Activated effector memory CD4-positive, alpha-beta T cell treated with anti-CD3 and anti-CD28 coated beads, Interleukin-2, amount 50 U/mL, for 16 hours (primary cell): Measurements from ENCODE around the gene RNF111.

Source experiments
- DNase-seq: peaks from one replicate; pipeline ENCODE4 v3.0.0-alpha.2; 2020

RNF111 gene

DNA sequence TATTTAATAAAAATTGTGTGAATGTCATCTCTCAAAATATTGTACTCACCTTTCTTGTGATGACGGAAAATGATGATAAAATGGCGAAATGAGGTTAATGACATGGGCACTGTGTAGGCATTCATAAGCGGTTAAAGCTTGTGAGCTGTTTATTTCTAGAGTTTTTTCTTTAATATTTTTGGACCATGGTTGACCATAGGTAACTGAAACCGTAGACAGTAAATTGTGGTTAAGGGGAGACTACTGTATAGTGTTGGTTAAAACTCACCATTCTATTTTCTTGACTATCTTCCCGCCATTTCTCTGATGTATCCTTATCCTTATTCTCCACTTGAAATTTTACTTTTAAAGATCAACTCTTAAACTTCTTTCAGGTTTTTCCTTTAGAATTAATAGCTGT is 14.5 kb downstream of the RNF111 start:
- DNase-seq: no peak

DNA sequence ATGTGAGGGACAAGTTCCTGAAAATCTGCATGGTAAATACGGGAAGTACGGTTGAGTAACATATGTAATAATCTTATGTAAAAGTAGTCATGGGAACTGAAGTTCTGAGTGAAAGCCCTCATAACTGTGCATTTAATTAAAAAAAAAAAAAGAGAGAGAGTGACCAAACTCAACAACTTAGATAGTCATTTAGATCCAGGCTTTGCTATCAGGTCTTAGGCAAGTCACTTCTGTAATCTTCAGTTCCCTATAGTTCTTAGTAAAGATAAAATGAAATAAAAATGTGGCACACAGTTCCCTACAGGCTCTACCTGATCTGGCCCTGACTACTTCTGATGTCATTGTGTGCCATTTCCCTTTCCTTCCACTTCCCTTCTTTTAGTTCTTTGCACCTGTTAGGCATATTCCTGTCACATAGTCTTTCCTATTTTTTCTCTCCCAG is 15.0 kb downstream of the RNF111 start:
- DNase-seq: no peak

DNA sequence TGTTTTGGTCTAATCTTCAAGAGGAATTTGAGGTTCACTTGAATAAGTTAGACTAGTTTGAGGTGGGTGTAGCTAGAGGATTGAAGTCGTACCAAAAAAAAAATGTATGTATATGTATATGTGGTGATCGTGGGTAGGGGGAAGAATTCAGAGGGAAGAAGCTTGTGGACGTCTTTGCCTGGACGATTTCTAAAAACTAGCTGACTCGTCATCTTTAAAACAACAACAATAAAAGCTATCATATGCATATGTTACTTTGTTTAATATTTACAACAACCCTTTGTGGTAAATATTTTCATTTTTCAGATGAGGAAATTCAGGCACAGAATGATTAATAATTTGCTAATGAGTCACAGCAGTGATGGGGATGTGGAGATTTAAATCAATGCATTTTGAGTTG is 18.1 kb downstream of the RNF111 start:
- no peak for DNase-seq

DNA sequence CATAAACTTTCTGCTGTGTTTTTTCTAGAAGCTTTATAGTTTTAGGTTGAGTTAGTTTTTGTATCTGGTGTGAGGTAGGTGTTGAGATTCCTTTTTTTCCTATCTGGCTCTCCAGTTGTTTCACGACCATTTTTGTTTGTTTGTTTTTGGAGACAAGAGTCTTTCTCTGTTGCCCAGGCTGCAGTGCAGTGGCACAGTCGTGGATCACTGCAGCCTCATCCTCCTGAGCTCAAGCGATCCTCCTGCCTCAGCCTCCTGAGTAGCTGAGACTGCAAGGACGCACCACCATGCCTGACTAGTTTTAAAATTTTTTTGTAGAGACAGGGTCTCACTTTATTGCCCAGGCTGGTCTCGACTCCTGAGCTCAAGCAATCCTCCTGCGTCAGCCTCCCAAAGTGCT is 20.6 kb downstream of the RNF111 start:
- DNase-seq: no peak

DNA sequence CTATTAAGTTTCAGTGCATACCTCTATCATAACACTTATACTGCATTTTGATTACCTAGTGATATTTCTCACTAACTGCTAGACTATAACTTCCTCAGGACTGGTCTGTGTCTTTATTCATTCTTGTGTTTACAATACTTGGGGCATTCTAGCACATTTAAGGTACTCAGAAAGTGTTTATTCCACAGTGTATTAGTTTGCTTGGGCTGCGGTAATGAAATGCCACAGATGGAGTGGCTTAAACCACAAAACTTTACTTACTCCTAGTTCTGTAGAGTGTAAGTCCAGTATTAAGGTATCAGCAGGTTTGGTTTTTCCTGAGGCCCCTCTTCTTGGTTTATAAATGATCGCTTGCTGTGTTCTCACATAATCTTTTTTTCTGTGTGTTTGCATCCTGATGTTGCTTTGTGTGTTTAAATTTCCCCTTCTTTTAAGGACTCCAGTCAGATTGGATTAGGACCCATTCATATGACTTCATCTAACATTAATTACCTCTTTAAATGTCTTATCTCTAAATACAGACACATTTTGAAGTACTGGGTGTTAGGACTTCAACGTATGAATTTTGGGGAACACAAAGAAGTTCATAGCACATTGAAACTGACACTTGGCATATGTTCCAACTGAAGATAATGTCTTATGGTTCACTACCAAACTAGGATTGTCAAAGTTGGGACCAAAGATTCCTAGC is 23.9 kb downstream of the RNF111 start:
- no peak for DNase-seq

DNA sequence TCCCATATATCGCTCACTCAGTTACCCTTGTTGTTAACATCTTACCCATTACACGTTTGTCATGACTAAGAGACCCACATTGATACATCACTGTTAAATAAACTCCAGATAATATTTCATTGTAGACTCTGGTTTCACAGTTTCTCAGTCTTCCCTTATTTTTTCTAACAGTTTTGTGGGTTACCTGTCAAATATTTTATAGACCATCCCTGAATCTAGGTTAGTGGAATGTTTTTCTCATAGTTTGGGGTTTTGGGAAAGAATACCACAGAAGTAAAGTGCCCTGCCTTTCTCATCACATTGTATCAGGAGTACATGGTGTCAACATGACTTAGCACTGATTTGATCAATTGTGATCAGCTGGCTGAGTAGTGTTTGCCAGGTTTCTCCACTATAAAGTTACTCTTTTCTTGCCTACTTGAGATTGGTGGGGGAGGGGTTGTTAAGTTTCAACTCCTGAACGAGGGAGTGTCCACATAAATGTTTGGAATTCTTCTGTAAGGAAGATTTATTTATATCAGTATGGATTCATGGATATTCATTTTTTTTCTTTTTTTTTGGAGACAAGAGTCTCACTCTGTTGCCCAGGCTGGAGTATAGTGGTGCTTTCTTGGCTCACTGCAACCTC is 25.9 kb downstream of the RNF111 start:
- DNase-seq: no peak

DNA sequence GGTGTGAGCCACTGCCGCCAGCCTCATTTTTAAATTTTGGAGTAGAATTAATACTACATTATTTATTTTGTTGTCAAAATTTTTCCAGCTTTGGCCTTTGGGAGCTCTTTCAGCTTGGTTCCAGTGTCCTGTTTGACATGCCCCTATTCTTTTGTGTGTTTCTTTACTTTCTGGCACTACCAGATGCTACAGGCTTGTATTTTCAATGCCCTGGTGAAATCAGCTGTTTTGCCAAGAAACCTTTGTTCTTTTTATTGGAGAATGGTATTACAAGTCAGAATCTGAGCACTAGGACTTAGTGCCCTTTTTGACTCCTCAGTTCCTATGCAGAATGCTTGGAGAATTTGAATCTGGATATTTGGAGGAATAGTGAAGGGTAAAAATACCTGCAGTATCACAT is 26.6 kb downstream of the RNF111 start:
- no peak for DNase-seq

DNA sequence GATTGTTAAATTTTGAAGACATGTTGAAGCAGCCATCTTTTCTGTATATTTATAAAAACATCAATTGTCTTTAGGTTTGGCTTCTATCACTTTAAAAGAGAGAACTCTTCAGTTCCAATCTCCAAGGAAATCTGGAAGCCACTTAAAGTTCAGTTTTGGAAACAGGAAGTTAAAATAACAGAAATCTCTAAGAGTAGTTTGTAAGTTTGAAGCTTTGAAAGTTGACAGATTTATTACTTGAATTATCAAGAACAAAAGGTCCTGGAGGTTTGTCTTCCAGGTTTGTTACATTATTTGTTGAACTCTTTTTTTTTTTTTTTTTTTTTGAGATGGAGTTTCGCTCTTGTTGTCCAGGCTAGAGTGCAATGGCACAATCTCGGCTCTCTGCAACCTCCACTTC is 30.0 kb downstream of the RNF111 start:
- no peak for DNase-seq

DNA sequence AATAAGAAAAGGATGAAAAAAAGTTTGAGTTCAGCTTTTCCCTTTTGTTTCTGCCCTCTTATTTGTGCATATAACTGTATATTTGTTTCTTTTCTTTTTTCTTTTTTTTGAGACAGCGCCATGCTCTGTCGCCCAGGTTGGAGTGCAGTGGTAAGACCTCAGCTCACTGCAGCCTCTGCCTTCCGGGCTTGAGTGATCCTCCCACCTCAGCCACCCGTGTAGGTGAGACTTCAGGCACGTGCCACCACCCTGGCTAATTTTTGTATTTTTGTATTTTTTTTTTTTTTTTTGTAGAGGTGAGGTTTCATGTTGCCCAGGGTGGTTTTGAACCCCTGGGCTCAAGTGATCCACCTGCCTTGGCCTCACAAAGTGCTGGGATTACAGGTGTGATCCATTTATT is 31.4 kb downstream of the RNF111 start:
- no peak for DNase-seq

DNA sequence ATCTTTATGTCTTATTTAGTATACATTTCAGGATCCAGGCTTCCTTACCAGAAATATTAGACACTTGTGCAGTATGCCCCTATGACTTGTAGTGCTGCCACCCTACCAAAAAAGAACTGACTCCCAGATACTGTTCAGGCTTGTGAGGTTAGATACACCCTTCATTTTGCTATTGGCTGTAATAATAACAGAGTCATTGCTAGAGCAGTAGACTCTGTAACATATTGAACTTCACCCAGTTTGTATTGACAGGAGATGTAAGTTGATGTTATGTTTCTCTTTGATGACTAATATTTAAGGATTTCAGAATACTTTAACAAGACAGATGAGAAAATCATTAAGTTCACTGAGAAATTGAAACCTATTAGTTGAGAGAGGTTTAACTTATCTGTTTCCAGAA is 32.9 kb downstream of the RNF111 start:
- DNase-seq: no peak

DNA sequence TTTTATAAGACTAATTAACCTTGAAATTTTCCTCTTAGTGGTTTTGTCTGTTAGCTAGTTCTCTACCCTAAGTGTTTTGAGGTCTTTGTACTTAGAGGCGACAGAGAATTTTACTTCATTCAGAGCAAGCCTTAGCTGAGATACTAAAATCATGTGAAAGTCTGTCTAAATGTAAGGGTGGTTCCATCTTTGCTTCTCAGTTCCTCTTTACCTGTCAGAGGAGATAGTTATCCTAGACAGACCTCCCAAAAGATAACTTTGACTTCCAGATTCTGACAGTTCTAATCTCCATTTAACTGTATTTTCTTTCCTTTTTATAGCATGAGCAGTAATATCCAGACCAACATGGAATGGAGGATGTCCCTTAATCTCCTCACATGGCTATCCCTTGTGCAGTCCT is 34.7 kb downstream of the RNF111 start:
- DNase-seq: no peak

DNA sequence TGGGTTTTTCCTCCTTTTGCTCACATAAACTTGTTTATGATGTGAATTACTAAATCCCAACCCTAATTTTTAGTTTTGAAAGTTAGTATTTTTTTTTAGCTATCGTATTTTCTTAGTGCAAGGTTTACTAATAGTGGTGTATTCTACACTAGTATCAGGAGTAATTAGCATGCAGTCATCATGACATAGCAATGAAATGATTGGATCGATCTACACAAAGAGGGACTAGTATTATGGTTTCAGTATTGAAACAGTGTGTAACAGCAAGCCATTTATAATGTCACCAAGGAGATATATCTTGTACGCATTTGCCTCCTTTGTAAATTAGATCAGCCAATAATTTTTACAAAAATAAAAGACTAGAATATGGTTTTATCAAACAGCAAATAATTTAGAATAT is 38.7 kb downstream of the RNF111 start:
- DNase-seq: no peak

DNA sequence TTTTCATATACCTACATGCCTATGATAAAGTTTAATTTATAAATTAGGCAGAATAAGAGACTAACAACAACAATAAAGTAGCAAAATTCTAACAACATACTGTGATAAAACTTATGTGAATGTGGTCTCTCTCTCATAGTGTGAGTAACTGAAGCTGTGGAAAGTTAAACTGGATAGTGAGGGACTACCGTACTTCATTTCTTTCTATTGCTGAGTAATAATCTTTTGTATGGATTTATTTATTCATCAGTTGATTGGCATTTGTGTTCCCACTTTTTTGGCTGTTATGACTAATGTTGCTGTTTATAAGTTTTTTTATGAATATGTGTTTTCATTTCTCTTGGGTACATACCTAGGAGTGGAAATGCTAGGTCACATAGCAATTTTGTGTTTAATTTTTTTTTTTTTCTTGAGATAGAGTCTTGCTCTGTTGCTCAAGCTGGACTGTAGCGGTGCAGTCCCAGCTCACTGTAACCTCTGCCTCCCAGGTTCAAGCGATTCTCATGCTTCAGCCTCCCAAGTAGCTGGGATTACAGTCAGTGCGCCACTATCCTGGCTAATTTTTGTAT is 41.0 kb downstream of the RNF111 start:
- DNase-seq: no peak

DNA sequence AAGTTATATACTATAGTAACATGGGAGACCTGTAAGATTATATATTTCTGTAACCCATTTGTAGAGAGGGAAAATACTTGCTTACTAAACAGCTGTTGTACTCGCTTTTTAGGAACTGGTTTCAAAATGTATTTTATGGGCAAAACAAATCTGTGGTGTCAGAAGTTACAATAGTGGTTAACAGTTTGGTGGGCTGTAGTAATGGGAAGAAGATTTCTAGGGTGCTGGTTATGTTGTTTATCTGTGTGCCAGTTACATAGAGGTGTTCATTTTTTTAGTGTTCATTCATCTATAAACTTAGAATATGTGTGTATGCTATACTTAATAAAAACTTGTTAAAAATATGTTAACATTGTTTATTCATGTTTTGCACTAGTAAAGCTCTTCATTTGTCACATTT is 42.1 kb downstream of the RNF111 start:
- no peak for DNase-seq

DNA sequence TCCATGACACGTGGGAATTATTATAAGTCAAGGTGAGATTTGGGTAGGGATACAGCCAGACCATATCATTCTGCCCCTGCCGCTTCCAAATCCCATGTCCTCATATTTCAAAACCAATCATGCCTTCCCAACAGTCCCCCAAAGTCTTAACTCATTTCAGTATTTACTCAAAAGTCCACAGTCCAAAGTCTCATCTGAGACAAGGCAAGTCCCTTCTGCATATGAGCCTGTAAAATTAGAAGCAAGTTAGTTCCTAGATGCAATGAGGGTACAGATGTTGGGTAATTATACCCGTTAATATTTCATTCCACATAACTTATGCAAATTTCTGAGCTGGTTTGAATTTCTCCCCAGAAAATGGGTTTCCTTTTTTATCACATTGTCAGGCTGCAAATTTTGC is 47.7 kb downstream of the RNF111 start:
- DNase-seq: no peak

DNA sequence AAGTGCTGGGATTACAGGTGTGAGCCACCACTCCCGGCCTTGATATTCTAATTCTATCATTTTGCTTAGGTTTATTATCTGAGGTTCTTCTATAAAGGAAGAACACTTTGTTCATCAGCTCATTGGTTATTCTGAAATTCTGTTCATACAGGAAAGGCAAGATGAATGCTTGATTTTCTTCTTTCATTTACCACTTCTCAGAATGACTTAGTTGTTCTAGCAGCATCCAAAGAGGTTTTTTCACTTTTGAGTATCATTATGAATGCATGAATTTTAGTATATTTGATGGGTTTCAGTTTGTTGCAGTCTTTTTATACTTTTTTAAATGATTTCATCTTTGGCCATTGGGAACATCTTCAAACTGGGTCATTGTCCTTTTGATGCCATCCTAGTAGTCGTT is 51.8 kb downstream of the RNF111 start:
- no peak for DNase-seq

DNA sequence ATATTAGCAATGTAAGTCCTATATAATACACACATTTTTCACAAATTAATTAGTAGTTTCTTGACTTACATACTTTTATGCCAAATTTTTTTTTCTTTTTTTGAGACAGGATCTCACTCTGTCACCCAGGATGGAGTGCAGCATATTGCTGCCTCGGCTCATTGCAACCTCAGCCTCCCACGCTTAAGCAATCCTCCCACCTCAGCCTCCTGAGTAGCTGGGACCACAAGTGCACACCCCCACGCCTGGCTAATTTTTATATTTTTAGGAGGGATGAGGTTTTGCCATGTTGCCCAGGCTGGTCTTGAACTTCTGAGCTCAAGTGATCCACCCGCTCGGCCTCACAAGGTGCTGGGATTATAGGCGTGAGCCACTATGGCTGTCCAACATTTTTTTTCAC is 54.6 kb downstream of the RNF111 start:
- DNase-seq: no peak

DNA sequence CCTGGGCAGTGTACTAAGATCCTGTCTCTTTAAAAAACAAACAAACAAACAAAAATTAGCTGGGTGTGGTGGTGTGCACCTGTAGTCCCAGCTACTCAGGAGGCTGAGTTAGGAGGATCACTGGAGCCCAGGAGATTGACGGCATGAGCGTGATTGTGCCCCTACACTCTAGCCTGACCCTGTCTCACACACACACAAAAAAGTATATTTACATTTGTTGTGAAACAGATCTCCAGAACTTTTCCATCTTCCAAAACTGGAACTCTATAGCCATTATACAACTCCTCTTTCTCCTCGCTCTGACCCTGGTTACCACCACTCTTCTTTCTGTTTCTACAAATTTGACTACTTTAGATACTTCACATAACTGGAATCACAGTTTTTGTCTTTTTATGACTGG is 61.4 kb downstream of the RNF111 start:
- no peak for DNase-seq

DNA sequence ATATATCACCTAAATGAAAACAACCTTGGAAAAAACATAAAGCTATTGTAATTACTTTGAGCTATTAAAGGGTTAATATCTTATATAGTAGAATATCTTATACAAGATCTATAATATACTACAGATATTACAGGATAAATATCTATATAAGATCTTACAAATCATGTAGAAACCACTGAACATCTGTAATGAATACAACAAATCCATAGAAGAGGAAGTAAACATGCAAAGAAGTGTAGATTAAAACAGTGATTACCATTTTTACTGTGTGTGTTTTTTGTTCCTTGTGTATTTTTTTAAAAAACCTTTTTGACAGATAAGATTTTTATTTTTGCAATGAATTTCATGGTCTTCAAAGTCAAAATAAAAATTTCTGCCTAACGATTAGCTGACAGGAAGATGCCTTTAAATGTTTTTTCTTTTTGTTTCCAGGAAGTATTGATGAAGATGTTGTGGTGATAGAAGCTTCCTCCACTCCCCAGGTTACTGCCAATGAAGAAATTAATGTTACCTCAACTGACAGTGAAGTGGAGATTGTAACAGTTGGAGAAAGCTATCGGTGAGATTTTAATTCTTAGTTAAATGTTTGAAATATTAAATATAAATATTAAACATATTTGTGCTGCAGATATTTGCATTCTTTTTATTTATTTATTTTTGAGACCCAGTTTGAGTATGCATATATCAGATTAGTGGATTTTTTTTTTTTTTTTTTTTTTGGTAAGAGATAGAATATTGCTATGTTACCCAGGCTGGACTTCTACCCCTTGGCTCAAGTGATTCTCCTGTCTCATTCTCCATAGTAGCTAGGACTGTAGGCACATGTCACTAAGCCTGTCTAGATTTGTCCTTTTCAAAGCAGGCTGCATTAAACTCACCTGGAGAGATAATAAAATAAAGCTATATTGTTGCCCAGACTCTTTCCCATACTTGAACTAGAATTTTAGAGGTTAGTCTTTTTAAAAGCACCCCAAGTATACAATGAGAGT is 64.7 kb downstream of the RNF111 start:
- no peak for DNase-seq

DNA sequence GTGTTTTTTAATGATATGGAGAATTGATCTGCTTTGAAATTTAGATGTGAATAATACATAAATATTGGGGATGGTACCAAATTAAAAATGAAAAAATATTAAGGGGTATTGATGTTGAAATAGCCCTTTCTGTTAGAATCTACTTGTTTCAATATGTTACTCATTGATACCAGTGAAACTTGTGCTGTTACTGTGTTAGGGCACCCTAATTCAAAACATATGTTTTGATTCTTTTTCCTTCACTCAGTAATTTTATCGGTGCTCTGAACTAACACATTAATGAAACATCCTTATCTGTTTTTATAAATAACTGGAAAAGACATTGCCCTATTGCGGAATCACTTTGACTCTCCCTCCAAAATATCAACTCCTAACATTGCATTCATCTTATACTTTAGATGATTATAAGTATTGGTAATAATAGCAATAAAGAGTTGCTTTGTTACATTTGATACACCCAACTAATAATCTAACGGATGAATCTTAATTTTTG is 65.5 kb downstream of the RNF111 start:
- no peak for DNase-seq

DNA sequence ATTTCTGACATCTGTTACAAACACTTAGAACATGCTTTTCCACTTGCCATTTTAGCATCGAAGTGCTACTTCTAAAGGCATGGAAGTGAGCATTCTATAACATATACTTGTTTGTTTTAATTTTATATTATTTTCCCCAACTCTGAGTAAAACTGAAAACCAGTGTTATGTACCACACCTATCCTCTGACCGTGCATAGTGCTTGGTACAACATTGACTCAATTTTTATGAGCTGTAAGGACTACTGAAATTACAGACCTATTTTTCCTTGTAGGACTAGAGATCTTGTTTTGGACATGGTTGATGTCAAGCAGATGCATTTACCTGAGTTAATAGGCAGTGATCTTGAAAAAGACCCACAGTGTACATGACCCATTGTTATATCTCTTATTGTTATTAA is 66.0 kb downstream of the RNF111 start:
- no peak for DNase-seq

DNA sequence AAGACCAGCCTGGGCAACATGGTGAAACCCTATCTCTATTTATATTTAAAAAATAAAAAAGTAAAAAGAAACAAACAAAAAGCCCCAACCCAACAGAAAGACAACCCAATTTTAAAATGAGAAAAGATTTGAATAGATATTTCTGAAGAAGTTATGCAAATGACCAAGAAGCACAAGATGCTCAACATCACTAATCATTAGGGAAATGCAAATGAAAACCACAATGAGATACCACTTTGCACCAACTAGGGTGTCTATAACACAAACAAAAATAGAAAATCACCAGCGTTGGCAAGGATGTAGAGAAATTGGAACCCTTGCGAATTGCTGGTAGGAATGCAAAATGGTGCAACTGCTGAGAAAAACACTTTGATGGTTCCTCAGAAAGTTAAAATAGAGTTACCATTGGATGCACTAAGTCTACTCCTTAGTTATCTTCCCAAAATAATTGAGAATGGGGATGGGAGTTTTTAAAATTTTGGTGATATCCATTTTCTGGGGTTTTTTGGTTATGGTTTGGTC is 71.7 kb downstream of the RNF111 start:
- no peak for DNase-seq

DNA sequence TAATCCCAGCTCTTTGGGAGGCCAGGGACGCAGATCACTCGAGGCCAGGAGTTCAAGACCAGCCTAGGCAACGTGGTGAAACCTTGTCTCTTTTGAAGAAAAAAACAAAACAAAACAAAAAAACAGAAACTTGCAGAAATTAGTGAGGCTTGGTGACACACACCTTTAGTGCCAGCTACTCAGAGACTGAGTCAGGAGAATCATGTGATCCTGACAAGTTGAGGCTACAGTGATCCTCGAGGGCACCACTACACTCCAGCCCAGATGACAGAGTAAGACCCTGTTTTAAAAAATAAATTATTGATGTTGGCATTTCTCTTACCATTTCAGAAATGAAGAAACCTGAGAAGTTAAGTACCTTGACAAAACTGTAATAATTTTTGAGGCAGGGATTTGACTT is 72.9 kb downstream of the RNF111 start:
- DNase-seq: no peak
